IMR-90 (cell line): ENCODE data around the gene PRKACA. TPM values are rescaled to one million over a fixed set of nuclear protein-coding genes. Genes with fewer than 3 reads are reported as not detected.

Source experiments
- ATAC-seq: fragments of 200-7000 bp; cut with Tn5 transposase; 2 replicates; pipeline ENCODE4 v1.9.1; 2020; ENCODE audit warnings: low read depth, mild to moderate bottlenecking, moderate library complexity
- BruUV-seq: library from RNA; stranded (reverse); fragments of 400-500 nt; replicated peaks from 2 replicates; lab custom pipeline; 2021; lab: Mats Ljungman, UMichigan
- CTCF ChIA-PET: fragments of 300-600 bp; formaldehyde crosslinking; extraction: SDS; loops from one replicate; lab custom pipeline; 2021; ENCODE audit warnings: antibody characterized with exemption; lab: Yijun Ruan, JAX
- POLR2A ChIA-PET: fragments of 300-600 bp; sonication (Branson Sonifier 250); formaldehyde crosslinking; loops from one replicate; lab custom pipeline; 2022; ENCODE audit warnings: antibody characterized with exemption; ENCODE audit not compliant: unreplicated experiment; lab: Charles Lee
- DNase-seq: peaks from one replicate; pipeline ENCODE4 v3.0.0; 2013
- H2AFZ ChIP-seq: replicated peaks from 2 replicates; pipeline ENCODE3; 2013; ENCODE audit warnings: low read length, mild to moderate bottlenecking; ENCODE audit not compliant: poor library complexity
- H2AK5ac ChIP-seq: 2 replicates; pipeline ENCODE4 v1.6.1; 2013; ENCODE audit warnings: low read depth, low read length, inconsistent platforms
- H2AK9ac ChIP-seq: replicated peaks from 2 replicates; pipeline ENCODE3; 2013; ENCODE audit warnings: mild to moderate bottlenecking, low read depth, low read length, moderate library complexity; ENCODE audit not compliant: poor library complexity
- H2BK120ac ChIP-seq: 2 replicates; pipeline ENCODE4 v1.6.1; 2013; ENCODE audit warnings: low read depth, low read length, inconsistent platforms
- H2BK15ac ChIP-seq: 3 replicates; pipeline ENCODE4 v1.6.1; 2013; ENCODE audit warnings: low read depth, low read length, inconsistent platforms
- H2BK20ac ChIP-seq: 2 replicates; pipeline ENCODE4 v1.6.1; 2013; ENCODE audit warnings: low read depth, mild to moderate bottlenecking, inconsistent platforms, low read length, moderate library complexity
- H2BK5ac ChIP-seq: 2 replicates; pipeline ENCODE4 v1.6.1; 2013; ENCODE audit warnings: mild to moderate bottlenecking, low read depth, low read length, inconsistent platforms; ENCODE audit not compliant: poor library complexity, severe bottlenecking
- H3K14ac ChIP-seq: replicated peaks from 2 replicates; pipeline ENCODE4 v1.6.1; 2013; ENCODE audit warnings: low read depth, low read length, inconsistent platforms
- H3K18ac ChIP-seq: 2 replicates; pipeline ENCODE4 v1.6.1; 2013; ENCODE audit warnings: low read depth, low read length, control low read depth
- H3K23ac ChIP-seq: 2 replicates; pipeline ENCODE4 v1.6.1; 2013; ENCODE audit warnings: low read depth, low read length, inconsistent platforms
- H3K27ac ChIP-seq: 2 replicates; pipeline ENCODE4 v1.5.1; 2013; ENCODE audit warnings: mild to moderate bottlenecking, control low read depth, low read length; ENCODE audit not compliant: insufficient read depth
- H3K27me3 ChIP-seq: 2 replicates; pipeline ENCODE4 v1.6.1; 2013; ENCODE audit warnings: low read length; ENCODE audit not compliant: control insufficient read depth, insufficient read depth
- H3K36me3 ChIP-seq: 2 replicates; pipeline ENCODE4 v1.6.1; 2013; ENCODE audit warnings: low read length, mixed read lengths; ENCODE audit not compliant: control insufficient read depth, insufficient read depth
- H3K4ac ChIP-seq: 2 replicates; pipeline ENCODE4 v1.6.1; 2013; ENCODE audit warnings: low read depth, low read length, inconsistent platforms
- H3K4me1 ChIP-seq: 2 replicates; pipeline ENCODE4 v1.6.1; 2013; ENCODE audit warnings: low read length, mixed read lengths; ENCODE audit not compliant: control insufficient read depth, insufficient read depth
- H3K4me2 ChIP-seq: 2 replicates; pipeline ENCODE4 v1.6.1; 2013; ENCODE audit warnings: low read depth, mild to moderate bottlenecking, control low read depth, low read length, moderate library complexity
- H3K4me3 ChIP-seq: 2 replicates; pipeline ENCODE4 v1.5.1; 2013; ENCODE audit warnings: low read depth, mild to moderate bottlenecking, control low read depth, low read length, moderate library complexity; ENCODE audit not compliant: insufficient read depth
- H3K56ac ChIP-seq: 2 replicates; pipeline ENCODE4 v1.6.1; 2013; ENCODE audit warnings: low read length, inconsistent platforms; ENCODE audit not compliant: insufficient read depth; ENCODE audit errors: extremely low read depth
- H3K79me1 ChIP-seq, 2 experiments: 2 replicates each; pipeline ENCODE4 v1.6.1; 2013; ENCODE audit warnings: low read length in 2 of 2, inconsistent platforms in 1 of 2, low read depth in 1 of 2
- H3K9ac ChIP-seq: 2 replicates; pipeline ENCODE4 v1.6.1; 2013; ENCODE audit warnings: low read depth, low read length, control low read depth
- H3K9me1 ChIP-seq: 2 replicates; pipeline ENCODE4 v1.6.1; 2013; ENCODE audit warnings: low read length, inconsistent platforms; ENCODE audit not compliant: insufficient read depth
- H3K9me3 ChIP-seq: 2 replicates; pipeline ENCODE4 v1.6.1; 2013; ENCODE audit warnings: low read length; ENCODE audit not compliant: control insufficient read depth, insufficient read depth
- H4K20me1 ChIP-seq: 2 replicates; pipeline ENCODE4 v1.6.1; 2013; ENCODE audit warnings: low read length, inconsistent platforms; ENCODE audit not compliant: insufficient read depth
- H4K5ac ChIP-seq: 2 replicates; pipeline ENCODE4 v1.6.1; 2013; ENCODE audit warnings: mild to moderate bottlenecking, low read depth, low read length, control low read depth
- H4K8ac ChIP-seq, 2 experiments: 2 replicates each; pipeline ENCODE4 v1.6.1; 2013; ENCODE audit warnings: low read depth in 2 of 2, low read length in 2 of 2, control low read depth in 1 of 2, inconsistent platforms in 1 of 2
- H4K91ac ChIP-seq: 2 replicates; pipeline ENCODE4 v1.6.1; 2013; ENCODE audit warnings: low read depth, low read length, inconsistent platforms; ENCODE audit not compliant: insufficient read depth
- BHLHE40 ChIP-seq: fragments of 150-350 bp; IDR thresholded peaks from 2 replicates; pipeline ENCODE4 v1.6.1; 2016; ENCODE audit warnings: mild to moderate bottlenecking, low read depth, low read length
- CEBPB ChIP-seq: IDR thresholded peaks from 2 replicates; pipeline ENCODE4 v1.6.1; 2012; ENCODE audit warnings: low read depth, low read length, improper control_type of control experiment
- CHD1 ChIP-seq: IDR thresholded peaks from 2 replicates; pipeline ENCODE4 v1.6.1; 2012; ENCODE audit warnings: low read depth, low read length, improper control_type of control experiment
- ELK1 ChIP-seq: fragments of 150-350 bp; IDR thresholded peaks from 2 replicates; pipeline ENCODE4 v1.6.1; 2016; ENCODE audit warnings: low read depth, mild to moderate bottlenecking, low read length, moderate library complexity, borderline replicate concordance
- FOS ChIP-seq: fragments of 150-350 bp; IDR thresholded peaks from 2 replicates; pipeline ENCODE4 v1.6.1; 2016; ENCODE audit warnings: low read depth, low read length
- MAFK ChIP-seq: IDR thresholded peaks from 2 replicates; pipeline ENCODE4 v1.6.1; 2012; ENCODE audit warnings: low read depth, low read length, improper control_type of control experiment
- MAZ ChIP-seq: IDR thresholded peaks from 2 replicates; pipeline ENCODE4 v1.6.1; 2012; ENCODE audit warnings: low read depth, mild to moderate bottlenecking, low read length, improper control_type of control experiment, moderate library complexity, borderline replicate concordance
- MXI1 ChIP-seq: IDR thresholded peaks from 2 replicates; pipeline ENCODE4 v1.6.1; 2012; ENCODE audit warnings: low read depth, mild to moderate bottlenecking, low read length, moderate library complexity, borderline replicate concordance
- NFE2L2 ChIP-seq: fragments of 150-350 bp; IDR thresholded peaks from 2 replicates; pipeline ENCODE4 v1.6.1; 2016; ENCODE audit warnings: low read depth, mild to moderate bottlenecking, low read length
- POLR2A ChIP-seq: IDR thresholded peaks from 2 replicates; pipeline ENCODE4 v1.6.1; 2012; ENCODE audit warnings: mild to moderate bottlenecking, low read depth, low read length
- RAD21 ChIP-seq: IDR thresholded peaks from 2 replicates; pipeline ENCODE4 v1.6.1; 2012; ENCODE audit warnings: low read length, improper control_type of control experiment
- RCOR1 ChIP-seq: IDR thresholded peaks from 2 replicates; pipeline ENCODE4 v1.6.1; 2012; ENCODE audit warnings: mild to moderate bottlenecking, low read length, improper control_type of control experiment; ENCODE audit not compliant: insufficient replicate concordance
- RFX5 ChIP-seq: IDR thresholded peaks from 2 replicates; pipeline ENCODE4 v1.8.0; 2012; ENCODE audit warnings: low read depth, mild to moderate bottlenecking, low read length, moderate library complexity
- SMC3 ChIP-seq: fragments of 150-350 bp; IDR thresholded peaks from 2 replicates; pipeline ENCODE4 v1.6.1; 2016; ENCODE audit warnings: low read depth, mild to moderate bottlenecking, antibody characterized with exemption, low read length, moderate library complexity
- USF2 ChIP-seq: fragments of 150-350 bp; IDR thresholded peaks from 2 replicates; pipeline ENCODE4 v1.6.1; 2017; ENCODE audit warnings: mild to moderate bottlenecking, antibody characterized with exemption, low read length, low read depth
- WGBS, 2 experiments: methylation state at CpG; one replicate each; pipeline versions ENCODE4 v1.1.5 to v1.1.7; 2013; ENCODE audit warnings: missing lambda C conversion rate in 2 of 2; ENCODE audit not compliant: insufficient read length in 1 of 2; ENCODE audit errors: extremely low coverage in 2 of 2; 5-methylcytosine and 5-hydroxymethylcytosine counted together
- dilution Hi-C: fragments of 300-500 bp; cut with HindIII; formaldehyde crosslinking; loops from one replicate; pipeline ENCODE4 v1.14.3; 2018; ENCODE audit warnings: low sequenced_read_pairs; ENCODE audit not compliant: unreplicated experiment
- in situ Hi-C: fragments of 300-500 bp; cut with MboI; formaldehyde crosslinking; loops from 3 replicates; pipeline ENCODE4 v1.14.3; 2019; ENCODE audit warnings: low sequenced_read_pairs, inconsistent platforms, mixed read lengths
- intact Hi-C: fragments of 100-400 bp; cut with micrococcal nuclease; formaldehyde crosslinking; loops from 2 replicates; pipeline ENCODE4 v1.10.0; 2022
- polyA plus RNA-seq, 3 experiments: library from polyadenylated mRNA; depleted of rRNA; stranded (reverse); fragments of >200 nt; gene quantifications; 2 replicates each; pipeline ENCODE4 v1.2.3, GENCODE V29; 2012; ENCODE audit warnings: low replicate concordance in 1 of 3
- total RNA-seq: library from RNA; depleted of rRNA; stranded (reverse); fragments of >200 nt; gene quantifications from 2 replicates; pipeline ENCODE4 v1.2.3, GENCODE V29; 2012
- TF ChIP-seq, protein P1 (sequence below): conservative IDR thresholded peaks from 2 replicates; pipeline ENCODE4 v1.5.1; 2012; ENCODE audit warnings: mild to moderate bottlenecking, low read depth, low read length, improper control_type of control experiment

The PRKACA gene
- total and polyA plus RNA-seq, 2 of the 4 experiments (the other 2 are of a cell fraction) = 18.1 to 94.5 TPM

DNA sequence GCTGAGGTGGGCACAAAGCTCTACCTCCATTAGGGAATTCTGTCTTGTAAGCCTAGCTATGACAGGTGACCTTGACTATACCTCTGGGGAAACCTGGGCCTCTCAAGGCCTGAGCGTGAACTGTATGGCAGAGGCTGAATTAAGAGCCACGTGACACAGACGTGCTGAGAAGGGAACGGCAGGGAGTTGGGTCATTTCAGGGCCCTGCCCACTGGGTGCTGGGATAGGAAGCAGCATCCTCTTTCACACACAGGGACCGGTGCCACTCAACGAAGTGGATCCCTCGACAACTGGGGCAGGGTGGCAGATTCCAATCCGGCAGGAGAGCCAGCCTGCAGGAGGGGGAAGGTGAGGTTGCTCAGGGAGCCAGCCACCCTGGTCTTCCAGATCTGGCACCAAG is 9.6 kb upstream of the PRKACA start:
- no peak overlapping the region for H4K91ac ChIP-seq
- TF ChIP-seq, protein P1, sequence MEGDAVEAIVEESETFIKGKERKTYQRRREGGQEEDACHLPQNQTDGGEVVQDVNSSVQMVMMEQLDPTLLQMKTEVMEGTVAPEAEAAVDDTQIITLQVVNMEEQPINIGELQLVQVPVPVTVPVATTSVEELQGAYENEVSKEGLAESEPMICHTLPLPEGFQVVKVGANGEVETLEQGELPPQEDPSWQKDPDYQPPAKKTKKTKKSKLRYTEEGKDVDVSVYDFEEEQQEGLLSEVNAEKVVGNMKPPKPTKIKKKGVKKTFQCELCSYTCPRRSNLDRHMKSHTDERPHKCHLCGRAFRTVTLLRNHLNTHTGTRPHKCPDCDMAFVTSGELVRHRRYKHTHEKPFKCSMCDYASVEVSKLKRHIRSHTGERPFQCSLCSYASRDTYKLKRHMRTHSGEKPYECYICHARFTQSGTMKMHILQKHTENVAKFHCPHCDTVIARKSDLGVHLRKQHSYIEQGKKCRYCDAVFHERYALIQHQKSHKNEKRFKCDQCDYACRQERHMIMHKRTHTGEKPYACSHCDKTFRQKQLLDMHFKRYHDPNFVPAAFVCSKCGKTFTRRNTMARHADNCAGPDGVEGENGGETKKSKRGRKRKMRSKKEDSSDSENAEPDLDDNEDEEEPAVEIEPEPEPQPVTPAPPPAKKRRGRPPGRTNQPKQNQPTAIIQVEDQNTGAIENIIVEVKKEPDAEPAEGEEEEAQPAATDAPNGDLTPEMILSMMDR = no peak
- no peak for TF ChIP-seq MAFK
- no peak for TF ChIP-seq CHD1
- TF ChIP-seq FOS = no peak
- TF ChIP-seq SMC3 = no peak
- TF ChIP-seq MXI1 = no peak
- no peak for TF ChIP-seq RCOR1
- no peak for TF ChIP-seq POLR2A
- no peak for TF ChIP-seq MAZ
- no peak for TF ChIP-seq ELK1
- TF ChIP-seq NFE2L2 = no peak
- no peak for TF ChIP-seq USF2
- TF ChIP-seq CEBPB = no peak
- TF ChIP-seq RFX5 = no peak
- TF ChIP-seq RAD21 = no peak
- no peak for TF ChIP-seq BHLHE40
- no peak overlapping the region for H4K8ac ChIP-seq
- no peak overlapping the region for H2AFZ ChIP-seq
- no peak overlapping the region for H3K18ac ChIP-seq
- no peak overlapping the region for H3K4me2 ChIP-seq
- DNase-seq = no peak
- H3K4me3 ChIP-seq = no peak overlapping the region
- H2BK15ac ChIP-seq = no peak overlapping the region
- ATAC-seq = no peak
- H3K4ac ChIP-seq = no peak overlapping the region
- no peak overlapping the region for H3K9ac ChIP-seq
- ChIA-PET POLR2A (no interaction called here), CTCF (no interaction called here)
- no peak overlapping the region for H3K23ac ChIP-seq
- H2BK20ac ChIP-seq = no peak overlapping the region
- no peaks in the 10 kb centered on the region for H3K9me3 ChIP-seq
- no peaks in the 10 kb centered on the region for H3K4me1 ChIP-seq
- no peak overlapping the region for H2AK5ac ChIP-seq
- H3K27ac ChIP-seq = no peak overlapping the region
- no CpG with 5 or more reads among the region's 8 CpGs for WGBS, 2 experiments
- no peak overlapping the region for H3K14ac ChIP-seq
- no peaks in the 10 kb centered on the region for H3K9me1 ChIP-seq
- peaks cover 0 to 23% of the 10 kb centered on the region in 2 experiments; a peak in 3 of 4 replicates for H3K79me1 ChIP-seq
- H3K56ac ChIP-seq = no peak overlapping the region
- no peak overlapping the region for H2AK9ac ChIP-seq
- in situ Hi-C loops (no loop called here), dilution Hi-C loops (no loop called here), intact Hi-C loops (no loop called here)
- no peak overlapping the region for H2BK120ac ChIP-seq
- no peak overlapping the region for H2BK5ac ChIP-seq
- H4K20me1 ChIP-seq = no peaks in the 10 kb centered on the region
- H3K36me3 ChIP-seq = no peaks in the 10 kb centered on the region
- H4K5ac ChIP-seq = no peak overlapping the region
- BruUV-seq = no TSS peak
- no peaks in the 10 kb centered on the region for H3K27me3 ChIP-seq
